Measurements from ENCODE around the gene NIPSNAP2.
A peak's percentile ranks its signal among the peaks of the same experiment; 100 is the strongest.
"Not testable (repeated sequence)": the region's sequence is repeated elsewhere in the genome, so short reads cannot be mapped to it uniquely, and the experiment has no call there.

Gene NIPSNAP2

GRCh38 chr7:55975988-55976633, 11.7 kb downstream of the NIPSNAP2 start:
- no peak for DNase-seq (ENCODE audit: low spot score)

GRCh38 chr7:55977831-55978230, 13.4 kb downstream of the NIPSNAP2 start:
- DNase-seq (ENCODE audit: low spot score): no peak

DNA sequence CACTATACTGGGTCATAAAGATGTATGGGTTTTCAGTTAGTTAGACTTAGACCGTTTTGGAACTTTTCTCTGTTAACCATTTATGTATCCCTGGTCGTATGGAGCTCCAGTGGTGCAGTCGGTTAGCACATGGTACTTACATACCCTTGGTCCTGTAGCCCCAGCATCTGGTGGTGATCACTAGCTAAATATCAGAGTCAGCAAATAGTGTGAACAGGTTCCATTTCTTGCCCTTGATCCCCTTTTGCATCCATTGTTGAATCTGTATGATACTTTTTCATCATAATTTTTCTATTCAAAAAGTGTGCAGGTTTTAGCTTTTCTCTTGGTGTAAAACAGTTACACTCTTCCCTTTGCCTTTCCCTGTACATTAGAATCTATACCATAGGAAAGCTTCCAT, 15.9 kb downstream of the NIPSNAP2 start:
- no peak for DNase-seq (ENCODE audit: low spot score)

- no peak for DNase-seq (ENCODE audit: low spot score)
Observed at GRCh38 chr7:55983537-55983936, 19.2 kb downstream of the NIPSNAP2 start.

DNA sequence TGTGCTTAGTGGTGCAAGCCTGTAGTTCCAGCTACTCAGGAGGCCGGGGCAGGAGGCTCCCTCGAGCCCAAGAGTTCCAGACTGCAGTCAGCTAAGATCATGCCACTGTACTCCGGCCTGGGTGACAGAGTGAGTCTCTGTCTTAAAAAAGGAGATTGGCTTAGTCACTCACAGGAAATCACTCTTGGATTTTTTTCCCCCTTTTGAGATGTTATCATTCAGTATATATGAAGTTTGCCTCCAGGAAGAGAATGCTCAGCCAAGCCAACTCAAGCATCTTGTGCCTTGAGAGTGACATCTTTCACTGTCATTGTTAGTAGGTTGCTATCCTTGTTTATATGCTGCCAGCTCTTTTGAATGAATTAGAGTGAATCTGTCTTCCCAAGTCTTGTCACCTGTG, 28.0 kb downstream of the NIPSNAP2 start:
- no peak for DNase-seq (ENCODE audit: low spot score)

DNA sequence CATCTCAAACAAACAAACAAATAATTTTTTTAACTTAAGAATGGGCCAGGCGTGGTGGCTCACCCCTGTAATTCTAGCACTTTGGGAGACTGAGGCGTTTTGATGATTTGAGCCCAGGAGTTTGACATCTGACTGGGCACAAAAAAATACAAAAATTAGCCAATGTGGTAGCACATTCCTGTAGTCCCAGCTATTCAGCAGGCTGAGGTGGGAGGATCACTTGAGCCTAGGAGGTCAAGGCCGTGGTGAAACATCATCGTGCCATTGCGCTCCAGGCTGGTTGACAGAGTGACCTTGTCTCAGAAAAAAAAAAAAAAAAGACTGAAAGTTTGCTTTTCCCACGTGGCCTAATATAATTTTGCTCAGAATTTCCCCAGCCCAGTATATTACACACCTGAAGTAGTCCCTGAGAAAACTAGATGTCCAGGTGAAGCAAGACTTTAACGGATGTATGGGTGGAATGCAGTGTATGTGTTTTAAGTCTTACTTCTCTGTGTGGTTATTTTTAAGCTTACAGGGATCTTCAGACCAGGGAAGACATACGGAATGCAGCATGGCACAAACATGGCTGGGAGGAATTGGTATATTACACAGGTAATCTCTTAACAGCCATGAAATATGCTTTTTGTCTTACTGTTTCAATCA, 32.6 kb downstream of the NIPSNAP2 start:
- DNase-seq (ENCODE audit: low spot score): no peak

DNA sequence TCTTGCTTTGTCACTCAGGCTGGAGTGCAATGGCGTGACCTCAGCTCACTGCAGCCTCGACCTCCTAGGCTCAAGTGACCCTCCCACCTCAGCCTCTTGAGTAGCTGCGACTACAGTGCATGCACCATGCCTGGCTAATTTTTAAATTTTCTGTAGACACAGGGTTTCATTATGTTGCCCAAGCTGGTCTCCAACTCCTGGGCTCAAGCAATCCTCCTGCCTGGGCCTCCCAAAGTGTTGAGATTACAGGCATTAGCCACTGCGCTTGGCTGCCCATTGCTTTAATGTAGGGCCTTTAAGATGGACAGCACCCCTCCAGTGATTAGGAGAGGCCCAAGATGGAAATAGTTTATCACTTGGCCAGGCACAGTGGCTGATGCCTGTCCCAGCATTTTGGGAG, 39.4 kb downstream of the NIPSNAP2 start:
- DNase-seq (ENCODE audit: low spot score): no peak

DNA sequence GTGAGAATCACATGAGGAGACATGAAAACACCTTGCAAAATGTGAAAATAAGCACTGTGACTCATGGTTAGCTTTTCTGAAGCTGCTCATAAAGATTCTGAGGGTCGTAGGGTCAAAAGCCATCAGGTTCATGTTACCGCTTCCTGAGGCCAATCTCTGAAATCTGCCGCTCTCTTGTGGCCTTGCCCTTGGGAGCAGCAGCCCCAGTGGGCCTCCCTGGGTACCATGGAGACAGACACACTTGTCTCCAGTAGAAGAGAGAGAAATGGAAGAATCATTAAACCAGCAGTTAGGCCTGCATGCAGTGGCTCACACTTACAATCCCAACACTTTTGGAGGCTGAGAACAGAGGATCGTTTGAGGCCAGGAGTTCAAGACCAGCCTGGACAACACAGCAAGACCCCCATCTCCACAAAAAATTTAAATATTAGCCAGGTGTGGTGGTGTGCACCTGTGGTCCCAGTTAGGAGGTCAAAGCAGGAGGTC, 42.8 kb downstream of the NIPSNAP2 start:
- DNase-seq (ENCODE audit: low spot score): no peak

- no peak for DNase-seq (ENCODE audit: low spot score)
Observed at GRCh38 chr7:56007891-56008290, 43.5 kb downstream of the NIPSNAP2 start.

DNA sequence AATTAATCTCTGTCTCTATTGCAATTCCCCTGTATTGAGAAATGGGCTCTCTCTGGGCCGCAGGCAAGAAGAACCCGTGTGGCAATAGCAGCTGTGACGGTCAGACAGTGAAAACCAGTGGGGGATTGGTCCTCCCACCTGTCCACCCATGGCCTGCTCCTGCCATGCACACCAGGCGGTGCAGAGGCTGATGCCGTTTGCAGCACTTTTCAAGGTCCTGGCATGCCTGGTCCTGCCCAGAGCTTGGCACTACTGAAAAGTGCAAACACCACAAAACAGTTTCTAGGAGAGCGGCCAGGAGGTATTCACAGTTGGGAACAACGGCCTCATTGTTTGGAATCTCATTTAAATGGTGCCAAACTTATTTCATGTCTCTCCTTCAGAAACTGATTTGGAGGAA, 45.3 kb downstream of the NIPSNAP2 start:
- DNase-seq (ENCODE audit: low spot score): no peak

DNA sequence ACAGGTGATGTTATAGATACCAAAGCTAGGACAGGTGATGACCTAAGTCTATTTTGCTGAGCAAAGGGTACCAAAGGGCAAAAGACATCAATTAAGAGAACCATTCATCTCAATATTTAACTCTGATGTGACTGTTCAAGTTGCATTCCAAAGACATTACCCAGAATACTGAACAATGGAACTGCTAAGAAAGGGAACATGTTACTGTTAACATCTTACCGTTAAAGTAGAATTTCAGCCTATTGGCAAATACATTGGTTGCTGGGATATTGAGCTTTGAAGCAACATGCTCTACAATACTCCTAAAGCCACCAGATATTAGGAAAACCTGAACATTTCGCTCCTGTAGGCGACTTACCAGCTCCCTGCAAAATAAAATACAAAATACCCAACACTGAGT, 52.6 kb downstream of the NIPSNAP2 start:
- not testable (repeated sequence) for DNase-seq (ENCODE audit: low spot score)

- no peak for DNase-seq (ENCODE audit: low spot score)
Observed at GRCh38 chr7:56019501-56019900, 55.1 kb downstream of the NIPSNAP2 start.

DNA sequence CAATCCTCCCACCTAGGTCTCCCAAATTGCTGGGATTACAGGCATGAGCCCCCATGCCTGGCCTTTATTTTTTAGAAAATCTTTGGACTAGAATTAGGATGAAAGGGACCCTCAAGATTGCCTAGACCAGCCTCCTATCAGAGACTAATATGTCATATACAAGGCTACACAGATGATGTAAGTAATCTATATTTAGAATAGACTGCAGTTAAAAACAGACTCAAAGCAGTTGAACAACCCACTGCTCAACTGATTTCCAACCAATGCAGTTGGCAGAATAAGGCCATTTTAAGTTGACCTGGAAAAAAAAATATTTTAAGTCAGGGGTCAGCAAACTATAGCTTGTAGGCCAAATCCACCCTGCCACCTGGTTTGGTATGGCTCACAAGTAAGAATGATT, 59.1 kb downstream of the NIPSNAP2 start:
- DNase-seq (ENCODE audit: low spot score): no peak

DNA sequence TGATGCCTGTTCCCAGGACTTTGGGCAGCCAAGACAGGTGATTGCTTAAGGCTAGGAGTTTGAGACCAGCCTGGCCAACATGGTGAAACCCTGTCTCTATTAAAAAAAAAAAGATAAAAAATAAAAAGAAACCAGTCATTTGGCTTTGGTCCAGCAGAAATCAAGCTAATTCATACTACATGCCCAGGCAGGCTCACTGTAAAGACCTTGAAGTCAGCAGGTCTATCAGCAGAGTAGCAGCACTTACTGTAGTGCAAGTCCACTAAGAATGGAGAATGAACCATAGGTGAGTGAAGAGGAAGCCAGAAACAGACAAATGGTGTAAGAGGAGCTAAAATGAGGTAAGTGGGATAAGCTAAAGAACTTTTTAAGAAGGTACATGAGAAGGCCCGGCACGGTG, 62.2 kb downstream of the NIPSNAP2 start:
- no peak for DNase-seq (ENCODE audit: low spot score)

GRCh38 chr7:56028942-56029630, 64.7 kb downstream of the NIPSNAP2 start:
- no peak for DNase-seq (ENCODE audit: low spot score)

GRCh38 chr7:56030340-56030739, 66.0 kb downstream of the NIPSNAP2 start:
- no peak for DNase-seq (ENCODE audit: low spot score)

DNA sequence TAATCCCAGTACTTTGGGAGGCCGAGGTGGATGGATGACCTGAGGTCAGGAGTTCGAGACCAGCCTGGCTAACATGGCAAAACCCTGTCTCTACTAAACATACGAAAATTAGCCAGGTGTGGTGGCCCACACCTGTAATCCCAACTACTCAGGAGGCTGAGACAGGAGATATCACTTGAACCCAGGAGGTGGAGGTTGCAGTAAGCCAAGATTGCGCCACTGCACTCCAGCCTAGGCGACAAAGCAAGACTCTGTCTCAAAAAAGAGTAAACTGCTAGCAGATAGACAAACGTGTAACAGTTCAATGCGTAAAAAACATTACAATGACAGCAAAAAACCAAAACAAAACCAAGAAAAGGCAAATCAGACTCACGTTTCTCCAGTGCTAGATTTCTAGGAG, 67.2 kb downstream of the NIPSNAP2 start:
- DNase-seq (ENCODE audit: low spot score): not testable (repeated sequence)

DNA sequence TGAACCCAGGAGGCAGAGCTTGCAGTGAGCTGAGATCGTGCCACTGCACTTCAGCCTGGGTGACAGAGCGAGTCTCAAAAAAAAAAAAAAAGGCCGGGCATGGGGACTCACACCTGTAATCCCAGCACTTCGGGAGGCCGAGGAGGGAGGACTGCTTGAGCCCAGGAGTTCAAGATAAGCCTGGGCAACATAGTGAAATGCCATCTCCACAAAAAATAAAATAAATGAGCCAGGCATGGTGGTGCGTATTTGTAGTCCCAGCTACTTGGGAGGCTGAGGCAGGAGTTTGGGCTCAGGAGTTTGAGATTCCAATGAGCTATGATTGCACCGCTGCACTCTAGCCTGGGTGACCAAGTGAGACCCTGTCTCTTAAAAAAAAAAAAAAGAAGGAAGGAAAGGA, 68.2 kb downstream of the NIPSNAP2 start:
- not testable (repeated sequence) for DNase-seq (ENCODE audit: low spot score)

DNA sequence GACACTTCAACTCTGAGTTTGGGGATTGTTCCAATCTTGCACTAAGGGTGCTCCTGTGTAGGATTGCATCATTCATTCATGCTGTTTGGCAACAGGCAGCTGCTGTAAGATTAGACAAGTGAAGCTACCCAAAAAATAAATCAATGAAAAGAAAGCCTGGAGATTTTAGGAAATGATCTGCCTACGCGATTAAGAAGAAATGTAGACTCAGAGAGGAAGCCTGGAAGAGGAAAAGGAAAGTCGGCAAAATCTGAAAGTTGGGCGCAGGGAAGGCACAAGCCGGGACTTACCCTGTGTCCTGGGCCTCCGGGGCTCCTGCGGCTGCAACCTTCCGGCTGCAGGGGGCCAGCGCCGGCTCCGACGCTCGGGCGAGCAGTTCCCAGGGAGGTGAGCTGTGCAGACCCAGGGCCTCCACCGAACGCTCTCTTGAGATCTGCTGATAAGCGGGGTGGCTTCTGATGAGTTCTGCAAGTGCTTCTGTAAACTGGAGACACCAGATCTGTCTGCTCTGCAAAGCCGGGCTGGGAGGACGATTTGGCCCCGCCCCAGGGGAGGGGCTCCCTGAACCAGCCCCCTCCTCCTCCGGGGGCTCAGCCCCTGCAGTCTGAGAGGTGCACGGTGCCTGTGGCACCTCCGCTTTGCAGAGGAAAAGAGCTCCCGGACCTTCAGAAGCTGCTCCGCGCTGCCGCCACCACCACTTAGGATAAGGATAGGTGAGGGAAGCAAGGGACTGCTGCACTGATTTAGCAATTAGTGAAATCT, 69.5 kb downstream of the NIPSNAP2 start:
- DNase-seq (ENCODE audit: low spot score): peak; percentile 90

- DNase-seq (ENCODE audit: low spot score): no peak
Observed at GRCh38 chr7:56040730-56041129, 76.3 kb downstream of the NIPSNAP2 start.

DNA sequence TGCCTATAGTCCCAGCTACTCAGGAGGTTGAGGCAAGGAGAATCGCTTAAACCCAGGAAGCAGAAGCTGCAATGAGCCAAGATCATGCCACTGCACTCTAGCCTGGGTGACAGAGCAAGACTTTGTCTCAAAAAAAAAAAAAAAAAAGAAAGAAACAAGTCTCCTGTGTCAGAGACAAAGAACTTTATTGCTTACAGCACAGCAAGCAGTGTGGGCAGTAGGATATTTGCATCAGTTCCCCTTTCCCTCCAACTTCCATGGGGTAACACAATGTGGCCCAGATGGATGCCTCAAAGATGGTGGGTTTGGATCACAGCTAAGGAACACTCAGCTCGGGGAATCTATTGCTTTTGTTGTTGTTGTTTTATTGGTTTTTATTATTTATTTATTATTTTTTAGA, 81.4 kb downstream of the NIPSNAP2 start:
- DNase-seq (ENCODE audit: low spot score): not testable (repeated sequence)

GRCh38 chr7:56046721-56047445, 82.5 kb downstream of the NIPSNAP2 start:
- DNase-seq (ENCODE audit: low spot score): no peak
